GM18861 (cell line): ENCODE data around the gene UNC119B.

ENCODE experiments used
- ATAC-seq: cut with Tn5 transposase; IDR thresholded peaks from one replicate; pipeline ENCODE4 v1.9.1; 2021; ENCODE audit not compliant: unreplicated experiment

The UNC119B gene

GRCh38 chr12:120761519-120761934 lies 51.3 kb downstream of the UNC119B start:
- no peak for ATAC-seq

GRCh38 chr12:120762086-120762485 lies 51.8 kb downstream of the UNC119B start:
- no peak for ATAC-seq

- ATAC-seq, result no peak
Observed at GRCh38 chr12:120763250-120763649, 53.0 kb downstream of the UNC119B start.

GRCh38 chr12:120764816-120765215 lies 54.6 kb downstream of the UNC119B start:
- ATAC-seq, result no peak

- no peak for ATAC-seq
Observed at GRCh38 chr12:120766566-120766965, 56.3 kb downstream of the UNC119B start.

GRCh38 chr12:120767071-120768024 lies 57.1 kb downstream of the UNC119B start:
- ATAC-seq, result no peak

GRCh38 chr12:120771097-120771496 lies 60.8 kb downstream of the UNC119B start:
- ATAC-seq, result no peak
